NCI-H226 (cell line): ENCODE measurements around the gene ZFAND3.
A peak's percentile ranks its signal among the peaks of the same experiment; 100 is the strongest.
"Not testable (repeated sequence)": the region's sequence is repeated elsewhere in the genome, so short reads cannot be mapped to it uniquely, and the experiment has no call there.

ENCODE experiments used
- DNase-seq: peaks from one replicate; pipeline ENCODE4 v3.0.0-alpha.2; 2015

The ZFAND3 gene

GRCh38 chr6:38100380-38100779 lies 280.9 kb downstream of the ZFAND3 start:
- no peak for DNase-seq

GRCh38 chr6:38103921-38104320 lies 284.4 kb downstream of the ZFAND3 start:
- no peak for DNase-seq

GRCh38 chr6:38105066-38105465 lies 285.5 kb downstream of the ZFAND3 start:
- no peak for DNase-seq

GRCh38 chr6:38107073-38107472 lies 287.5 kb downstream of the ZFAND3 start:
- DNase-seq: no peak

- no peak for DNase-seq
Observed at GRCh38 chr6:38110481-38110971, 291.0 kb downstream of the ZFAND3 start.

- no peak for DNase-seq
Observed at GRCh38 chr6:38112181-38112580, 292.7 kb downstream of the ZFAND3 start.

GRCh38 chr6:38113825-38114576 lies 294.5 kb downstream of the ZFAND3 start:
- no peak for DNase-seq

GRCh38 chr6:38114976-38115625 lies 295.6 kb downstream of the ZFAND3 start:
- no peak for DNase-seq

GRCh38 chr6:38115626-38116008 lies 296.1 kb downstream of the ZFAND3 start:
- no peak for DNase-seq

GRCh38 chr6:38116248-38116647 lies 296.7 kb downstream of the ZFAND3 start:
- no peak for DNase-seq

- no peak for DNase-seq
Observed at GRCh38 chr6:38117281-38117680, 297.8 kb downstream of the ZFAND3 start.

GRCh38 chr6:38118791-38119365 lies 299.4 kb downstream of the ZFAND3 start:
- no peak for DNase-seq

- no peak for DNase-seq
Observed at GRCh38 chr6:38119516-38119915, 300.0 kb downstream of the ZFAND3 start.

GRCh38 chr6:38124224-38124926 lies 304.8 kb downstream of the ZFAND3 start:
- DNase-seq: not testable (repeated sequence)

- DNase-seq: no peak
Observed at GRCh38 chr6:38127284-38127683, 307.8 kb downstream of the ZFAND3 start.

GRCh38 chr6:38131527-38131965 lies 312.0 kb downstream of the ZFAND3 start:
- DNase-seq: peak; percentile 77

- DNase-seq: no peak
Observed at GRCh38 chr6:38133932-38134703, 314.6 kb downstream of the ZFAND3 start.

GRCh38 chr6:38134704-38135088 lies 315.2 kb downstream of the ZFAND3 start:
- no peak for DNase-seq

- no peak for DNase-seq
Observed at GRCh38 chr6:38136547-38136946, 317.0 kb downstream of the ZFAND3 start.

GRCh38 chr6:38137608-38138265 lies 318.2 kb downstream of the ZFAND3 start:
- DNase-seq: no peak

GRCh38 chr6:38138374-38138773 lies 318.8 kb downstream of the ZFAND3 start:
- DNase-seq: no peak

- DNase-seq: no peak
Observed at GRCh38 chr6:38141085-38141484, 321.6 kb downstream of the ZFAND3 start.
